BLaER1 (cell line): ENCODE data around the gene CNIH3.

Experiments used
- H3K27ac ChIP-seq: shearing (Covaris generic); formaldehyde crosslinking; 2 replicates; pipeline ENCODE4 v1.8.1; 2022
- H3K27me3 ChIP-seq: shearing (Covaris generic); formaldehyde crosslinking; 2 replicates; pipeline ENCODE4 v1.8.1; 2022
- H3K36me3 ChIP-seq: shearing (Covaris generic); formaldehyde crosslinking; 2 replicates; pipeline ENCODE4 v1.8.1; 2022
- H3K4me1 ChIP-seq: shearing (Covaris generic); formaldehyde crosslinking; 2 replicates; pipeline ENCODE4 v1.8.1; 2022
- H3K4me2 ChIP-seq: shearing (Covaris generic); formaldehyde crosslinking; 2 replicates; pipeline ENCODE4 v1.8.1; 2022
- H3K4me3 ChIP-seq: shearing (Covaris generic); formaldehyde crosslinking; 2 replicates; pipeline ENCODE4 v1.8.1; 2022
- H3K9ac ChIP-seq: shearing (Covaris generic); formaldehyde crosslinking; 2 replicates; pipeline ENCODE4 v1.8.1; 2022
- H3K9me3 ChIP-seq: shearing (Covaris generic); formaldehyde crosslinking; 2 replicates; pipeline ENCODE4 v1.8.1; 2022
- H4K20me1 ChIP-seq: shearing (Covaris generic); formaldehyde crosslinking; 2 replicates; pipeline ENCODE4 v1.8.1; 2022
- Cebpa-rat ChIP-seq: shearing (Covaris generic); IDR thresholded peaks from 2 replicates; pipeline ENCODE4 v1.8.1; 2022

The CNIH3 gene

GRCh38 chr1:224745924-224746323 lies 129.8 kb downstream of the CNIH3 start:
- no peaks in the 10 kb centered on the region for H3K9me3 ChIP-seq
- no peak overlapping the region for H3K9ac ChIP-seq
- H3K27ac ChIP-seq = no peak overlapping the region
- no peak for TF ChIP-seq Cebpa-rat
- H3K27me3 ChIP-seq = no peaks in the 10 kb centered on the region
- no peaks in the 10 kb centered on the region for H4K20me1 ChIP-seq
- H3K4me3 ChIP-seq = no peak overlapping the region
- peaks cover 71% of the 10 kb centered on the region for H3K4me1 ChIP-seq
- peak overlapping the region; percentile 79 for H3K4me2 ChIP-seq
- no peaks in the 10 kb centered on the region for H3K36me3 ChIP-seq

- Histone ChIP-seq H3K4me1 (peaks cover 82% of the 10 kb centered on the region), H3K27me3 (no peaks in the 10 kb centered on the region), H3K9me3 (no peaks in the 10 kb centered on the region), H4K20me1 (no peaks in the 10 kb centered on the region), H3K4me2 (peak overlapping the region; percentile 79), H3K9ac (no peak overlapping the region), H3K4me3 (no peak overlapping the region), H3K27ac (no peak overlapping the region), H3K36me3 (no peaks in the 10 kb centered on the region)
- no peak for TF ChIP-seq Cebpa-rat
These were observed 131.5 kb downstream of the CNIH3 start for GRCh38 chr1:224747578-224747977.

GRCh38 chr1:224749916-224750315 lies 133.8 kb downstream of the CNIH3 start:
- no peak overlapping the region for H3K9ac ChIP-seq
- no peak overlapping the region for H3K4me3 ChIP-seq
- H4K20me1 ChIP-seq = no peaks in the 10 kb centered on the region
- no peak for TF ChIP-seq Cebpa-rat
- H3K27ac ChIP-seq = no peak overlapping the region
- peaks cover 63% of the 10 kb centered on the region for H3K4me1 ChIP-seq
- H3K4me2 ChIP-seq = peak overlapping the region; percentile 56
- no peaks in the 10 kb centered on the region for H3K27me3 ChIP-seq
- no peaks in the 10 kb centered on the region for H3K9me3 ChIP-seq
- no peaks in the 10 kb centered on the region for H3K36me3 ChIP-seq

- Histone ChIP-seq H4K20me1 (no peaks in the 10 kb centered on the region), H3K4me3 (no peak overlapping the region), H3K9me3 (no peaks in the 10 kb centered on the region), H3K4me1 (peaks cover 44% of the 10 kb centered on the region), H3K27me3 (no peaks in the 10 kb centered on the region), H3K36me3 (no peaks in the 10 kb centered on the region), H3K9ac (no peak overlapping the region), H3K27ac (peak overlapping the region; percentile 1; the same call in 1 of the 2 replicates), H3K4me2 (peak overlapping the region; percentile 56)
- no peak for TF ChIP-seq Cebpa-rat
These were observed 135.7 kb downstream of the CNIH3 start for GRCh38 chr1:224751624-224752311.

GRCh38 chr1:224753491-224753890 lies 137.4 kb downstream of the CNIH3 start:
- no peak overlapping the region for H3K4me3 ChIP-seq
- H3K9ac ChIP-seq = no peak overlapping the region
- no peaks in the 10 kb centered on the region for H3K27me3 ChIP-seq
- no peak overlapping the region for H3K4me2 ChIP-seq
- H4K20me1 ChIP-seq = no peaks in the 10 kb centered on the region
- H3K4me1 ChIP-seq = peaks cover 31% of the 10 kb centered on the region
- TF ChIP-seq Cebpa-rat = no peak
- H3K27ac ChIP-seq = no peak overlapping the region
- H3K9me3 ChIP-seq = peaks cover 1% of the 10 kb centered on the region
- H3K36me3 ChIP-seq = no peaks in the 10 kb centered on the region

- Histone ChIP-seq H3K27me3 (no peaks in the 10 kb centered on the region), H3K9me3 (peaks cover 12% of the 10 kb centered on the region), H3K9ac (no peak overlapping the region), H3K27ac (no peak overlapping the region), H4K20me1 (no peaks in the 10 kb centered on the region), H3K4me3 (no peak overlapping the region), H3K4me2 (no peak overlapping the region), H3K36me3 (no peaks in the 10 kb centered on the region), H3K4me1 (peaks cover 21% of the 10 kb centered on the region)
- TF ChIP-seq Cebpa-rat = no peak
These were observed 139.5 kb downstream of the CNIH3 start for GRCh38 chr1:224755586-224755985.

GRCh38 chr1:224757508-224757907 lies 141.4 kb downstream of the CNIH3 start:
- Histone ChIP-seq H3K9ac (no peak overlapping the region), H3K36me3 (no peaks in the 10 kb centered on the region), H3K4me3 (no peak overlapping the region), H3K9me3 (peaks cover 12% of the 10 kb centered on the region), H3K4me1 (peaks cover 2% of the 10 kb centered on the region), H3K27ac (no peak overlapping the region), H4K20me1 (no peaks in the 10 kb centered on the region), H3K4me2 (no peak overlapping the region), H3K27me3 (no peaks in the 10 kb centered on the region)
- no peak for TF ChIP-seq Cebpa-rat

- Histone ChIP-seq H3K9me3 (peaks cover 12% of the 10 kb centered on the region), H3K27me3 (no peaks in the 10 kb centered on the region), H4K20me1 (no peaks in the 10 kb centered on the region), H3K4me3 (no peak overlapping the region), H3K4me2 (no peak overlapping the region), H3K4me1 (no peaks in the 10 kb centered on the region), H3K9ac (no peak overlapping the region), H3K36me3 (no peaks in the 10 kb centered on the region), H3K27ac (no peak overlapping the region)
- no peak for TF ChIP-seq Cebpa-rat
These were observed 143.0 kb downstream of the CNIH3 start for GRCh38 chr1:224759135-224759534.

GRCh38 chr1:224759681-224760091 lies 143.6 kb downstream of the CNIH3 start:
- no peaks in the 10 kb centered on the region for H3K4me1 ChIP-seq
- H3K9me3 ChIP-seq = peaks cover 12% of the 10 kb centered on the region
- no peaks in the 10 kb centered on the region for H4K20me1 ChIP-seq
- no peak overlapping the region for H3K4me3 ChIP-seq
- H3K4me2 ChIP-seq = no peak overlapping the region
- no peaks in the 10 kb centered on the region for H3K27me3 ChIP-seq
- H3K27ac ChIP-seq = no peak overlapping the region
- no peaks in the 10 kb centered on the region for H3K36me3 ChIP-seq
- no peak for TF ChIP-seq Cebpa-rat
- no peak overlapping the region for H3K9ac ChIP-seq

GRCh38 chr1:224760163-224760562 lies 144.0 kb downstream of the CNIH3 start:
- TF ChIP-seq Cebpa-rat = no peak
- Histone ChIP-seq H4K20me1 (no peaks in the 10 kb centered on the region), H3K27ac (no peak overlapping the region), H3K27me3 (no peaks in the 10 kb centered on the region), H3K9ac (no peak overlapping the region), H3K9me3 (peaks cover 12% of the 10 kb centered on the region), H3K4me3 (no peak overlapping the region), H3K4me2 (no peak overlapping the region), H3K4me1 (no peaks in the 10 kb centered on the region), H3K36me3 (no peaks in the 10 kb centered on the region)

- no peak for TF ChIP-seq Cebpa-rat
These were observed 145.1 kb downstream of the CNIH3 start for GRCh38 chr1:224761245-224761644.

More at GRCh38 chr1:224761245-224761644, 145.1 kb downstream of the CNIH3 start:
- Histone ChIP-seq H3K4me1 (no peaks in the 10 kb centered on the region), H3K4me3 (no peak overlapping the region), H3K9ac (no peak overlapping the region), H3K27me3 (no peaks in the 10 kb centered on the region), H3K27ac (no peak overlapping the region), H4K20me1 (no peaks in the 10 kb centered on the region), H3K9me3 (peaks cover 12% of the 10 kb centered on the region), H3K4me2 (no peak overlapping the region), H3K36me3 (no peaks in the 10 kb centered on the region)
